Activated naive CD4-positive, alpha-beta T cell treated with anti-CD3 and anti-CD28 coated beads, Interleukin-2, amount 50 U/mL, for 16 hours (primary cell): ENCODE results near the gene HRK.
"Not testable (repeated sequence)": the region's sequence is repeated elsewhere in the genome, so short reads cannot be mapped to it uniquely, and the experiment has no call there.

ENCODE experiments used
- DNase-seq: peaks from one replicate; pipeline ENCODE4 v3.0.0-alpha.2; 2020

Gene HRK

GRCh38 chr12:116818341-116818856, 62.8 kb downstream of the HRK start:
- no peak for DNase-seq

GRCh38 chr12:116814766-116815165, 66.5 kb downstream of the HRK start:
- not testable (repeated sequence) for DNase-seq

- DNase-seq = no peak
Observed at GRCh38 chr12:116813271-116814041, 67.8 kb downstream of the HRK start.

GRCh38 chr12:116812238-116812637, 69.0 kb downstream of the HRK start:
- no peak for DNase-seq

GRCh38 chr12:116808113-116809105, 72.8 kb downstream of the HRK start:
- DNase-seq = no peak

GRCh38 chr12:116807546-116807945, 73.7 kb downstream of the HRK start:
- DNase-seq = no peak

- no peak for DNase-seq
Observed at GRCh38 chr12:116806845-116807440, 74.3 kb downstream of the HRK start.
